HG03575 (cell line): ENCODE measurements around the gene TPH2.

ENCODE experiments used
- ATAC-seq: cut with Tn5 transposase; IDR thresholded peaks from one replicate; pipeline ENCODE4 v1.9.1; 2021; ENCODE audit not compliant: unreplicated experiment, insufficient number of reproducible peaks, low FRiP score; ENCODE audit errors: extremely low read depth

Gene TPH2

DNA sequence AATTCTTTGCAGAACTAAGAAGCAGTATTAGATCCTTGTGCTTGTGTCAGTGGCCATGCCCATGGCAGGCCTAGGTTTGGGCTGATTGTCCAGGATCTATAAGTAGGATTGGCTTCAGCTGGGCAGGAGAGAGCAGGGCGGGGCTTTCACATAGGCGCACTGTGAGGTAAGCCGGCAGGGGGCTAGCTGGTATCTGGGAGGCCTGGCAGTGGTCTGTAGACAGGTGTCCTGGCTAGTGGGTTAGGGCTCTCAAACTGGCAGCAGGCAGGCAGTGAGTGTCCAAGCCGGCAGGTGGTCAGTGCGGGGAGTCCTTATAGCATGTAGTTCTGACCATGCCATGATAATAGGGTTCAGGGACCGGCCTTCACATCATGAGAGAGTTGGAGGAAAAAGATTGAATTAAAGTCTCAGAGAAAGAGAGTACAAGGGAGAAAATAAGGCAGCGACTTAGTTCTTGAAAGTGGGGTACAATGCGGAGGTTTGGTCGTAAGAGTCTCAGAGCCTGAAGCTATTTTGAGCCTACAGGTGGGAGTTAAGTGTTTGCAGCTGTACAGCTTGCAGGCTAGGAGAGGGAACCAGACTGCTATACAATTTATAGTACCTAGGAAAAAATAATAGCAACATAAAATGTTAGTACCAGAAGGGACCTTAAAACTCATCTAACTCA lies 137.4 kb downstream of the TPH2 start:
- no peak for ATAC-seq

DNA sequence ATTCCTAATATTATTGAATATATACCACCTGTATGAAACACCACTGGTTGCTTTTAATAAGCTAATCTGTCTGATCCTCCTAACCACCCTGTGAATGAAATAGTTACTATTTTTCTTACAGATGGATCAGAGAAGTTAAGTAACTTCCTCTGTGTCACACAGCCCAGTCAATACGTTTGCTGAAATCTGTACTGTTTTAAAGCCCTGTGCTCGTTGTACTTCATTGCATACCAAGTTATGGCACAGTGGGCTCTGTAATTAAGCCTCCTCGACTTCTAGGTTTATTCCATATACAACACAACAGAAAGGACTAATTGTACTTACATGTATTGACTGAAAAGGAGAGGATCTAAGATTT lies 137.9 kb downstream of the TPH2 start:
- ATAC-seq = no peak

DNA sequence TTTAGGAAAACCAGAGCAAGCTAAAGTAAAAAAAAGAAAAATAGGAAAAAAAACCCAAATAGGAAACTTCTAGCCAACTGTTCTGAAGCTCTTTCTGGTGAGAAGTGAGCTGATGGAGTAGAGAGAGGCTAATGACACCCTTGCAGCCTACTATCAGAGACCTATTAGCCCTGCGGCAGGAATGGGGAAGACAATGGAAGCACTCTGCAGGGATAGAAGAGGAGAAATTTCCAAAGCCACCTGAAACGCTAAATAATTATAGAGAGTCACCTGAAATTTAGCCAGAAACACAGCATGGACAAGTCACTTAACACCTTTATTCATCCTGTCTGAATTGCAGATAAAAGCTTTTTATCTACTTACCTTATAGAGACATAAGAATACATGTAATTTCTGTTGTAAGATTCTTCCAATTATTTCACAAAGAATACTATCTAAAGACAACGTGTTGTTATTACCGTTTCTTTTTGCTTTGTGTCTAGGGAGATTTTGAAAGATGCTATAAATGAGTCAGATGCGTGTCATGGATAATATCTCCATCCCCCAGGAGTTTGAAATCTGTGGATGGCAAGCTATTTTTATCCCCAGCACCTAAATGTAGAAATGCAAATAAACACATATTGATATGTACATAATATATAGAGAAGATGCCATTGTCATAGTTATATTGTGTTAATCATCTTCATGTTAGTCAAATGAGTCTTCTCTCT lies 138.6 kb downstream of the TPH2 start:
- ATAC-seq = no peak

- ATAC-seq = no peak
Observed at GRCh38 chr12:72081777-72082176, 143.1 kb downstream of the TPH2 start.
